ENCODE results near the gene CDCA8.

DNA sequence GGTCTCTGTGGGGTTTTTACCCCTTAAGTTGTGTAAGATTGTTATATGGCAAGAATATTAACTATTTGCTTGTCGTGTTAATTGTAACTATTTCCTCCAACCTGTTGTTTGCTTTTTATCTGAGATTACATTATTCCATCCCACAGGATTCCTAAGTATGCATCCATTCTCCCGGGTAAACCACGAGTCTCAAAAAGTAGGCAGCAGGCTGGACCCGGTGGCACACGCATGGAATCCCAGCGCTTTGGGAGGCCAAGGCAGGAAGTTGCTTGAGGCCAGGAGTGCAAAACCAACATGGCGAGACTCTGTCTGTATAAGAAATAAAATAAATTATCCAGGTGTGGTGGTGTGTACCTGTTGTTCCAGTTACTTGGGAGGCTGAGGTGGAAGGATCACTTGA, 45.0 kb upstream of the CDCA8 start:
- no peak for TF ChIP-seq EZH2 (IDR thresholded peaks at IDR 0.05; ENCODE audit: borderline replicate concordance, low read depth, low read length, severe bottlenecking)
- TF ChIP-seq, protein P1, sequence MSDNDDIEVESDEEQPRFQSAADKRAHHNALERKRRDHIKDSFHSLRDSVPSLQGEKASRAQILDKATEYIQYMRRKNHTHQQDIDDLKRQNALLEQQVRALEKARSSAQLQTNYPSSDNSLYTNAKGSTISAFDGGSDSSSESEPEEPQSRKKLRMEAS (IDR thresholded peaks at IDR 0.05; ENCODE audit: insufficient read depth, insufficient read length): no peak
- TF ChIP-seq JUN (IDR thresholded peaks at IDR 0.05; ENCODE audit: borderline replicate concordance, insufficient read depth, insufficient read length, low read depth): no peak

Data from endothelial cell of umbilical vein (primary cell).